GM12878 (cell line): ENCODE measurements around the gene CHST15. TPM values are rescaled to one million over a fixed set of nuclear protein-coding genes. Genes with fewer than 3 reads are reported as not detected.

Experiments
- ATAC-seq: fragments of 200-7000 bp; cut with Tn5 transposase; 3 replicates; pipeline ENCODE4 v1.9.1; 2020; ENCODE audit warnings: mild to moderate bottlenecking, moderate library complexity
- BruUV-seq: library from RNA; stranded (reverse); fragments of 400-500 nt; replicated peaks from 2 replicates; lab custom pipeline; 2021; lab: Mats Ljungman, UMichigan
- CTCF ChIA-PET: fragments of 300-600 bp; sonication (Branson Sonifier 250); formaldehyde crosslinking; extraction: SDS; loops from one replicate; lab custom pipeline; 2021; ENCODE audit warnings: inconsistent platforms; lab: Yijun Ruan, JAX
- POLR2A ChIA-PET: fragments of 350-600 bp; formaldehyde crosslinking; extraction: SDS; loops from one replicate; lab custom pipeline; 2021; ENCODE audit warnings: inconsistent platforms; lab: Charles Lee
- RAD21 ChIA-PET: fragments of 300-600 bp; sonication (Branson Sonifier 250); formaldehyde crosslinking; loops from one replicate; lab custom pipeline; 2023; ENCODE audit warnings: antibody characterized with exemption; ENCODE audit not compliant: unreplicated experiment; lab: Charles Lee
- SMC1A ChIA-PET: fragments of 300-600 bp; sonication (Branson Sonifier 250); formaldehyde crosslinking; loops from one replicate; lab custom pipeline; 2023; ENCODE audit not compliant: unreplicated experiment, uncharacterized antibody; lab: Charles Lee
- DNase-seq: peaks from one replicate; pipeline ENCODE4 v3.0.0-alpha.2; 2011; ENCODE audit warnings: low read depth, low spot score
- FAIRE-seq: peaks from 3 replicates; lab custom pipeline; 2011; peaks lifted over from hg19 to GRCh38; lab: Jason Lieb, UNC
- H2AFZ ChIP-seq: 2 replicates; pipeline ENCODE4 v1.6.0; 2011; ENCODE audit warnings: low read depth, low read length, control low read depth; ENCODE audit not compliant: control insufficient read depth
- H3K27ac ChIP-seq: 2 replicates; pipeline ENCODE4 v1.5.1; 2011; ENCODE audit warnings: control low read depth; ENCODE audit not compliant: control insufficient read depth, insufficient read depth
- H3K27me3 ChIP-seq, 2 experiments: replicated peaks in 1 of 2; 2 replicates each; pipeline versions ENCODE4 v1.6.0 to v1.6.1; 2011; ENCODE audit warnings: low read length in 1 of 2; ENCODE audit not compliant: control insufficient read depth in 2 of 2, insufficient read depth in 2 of 2
- H3K36me3 ChIP-seq, 2 experiments: 2 replicates each; pipeline ENCODE4 v1.5.1; 2011; ENCODE audit warnings: low read length in 1 of 2; ENCODE audit not compliant: control insufficient read depth in 2 of 2, insufficient read depth in 2 of 2
- H3K4me1 ChIP-seq: 2 replicates; pipeline ENCODE4 v1.6.1; 2011; ENCODE audit warnings: mild to moderate bottlenecking, low read length, moderate library complexity, mixed read lengths; ENCODE audit not compliant: control insufficient read depth, insufficient read depth
- H3K4me2 ChIP-seq: 2 replicates; pipeline ENCODE4 v1.6.0; 2011; ENCODE audit warnings: control low read depth; ENCODE audit not compliant: control insufficient read depth, insufficient read depth
- H3K4me3 ChIP-seq: fragments of 200-600 bp; sonication (generic); 2 replicates; pipeline ENCODE4 v1.5.1; 2016
- H3K79me2 ChIP-seq: 2 replicates; pipeline ENCODE4 v1.6.0; 2011; ENCODE audit warnings: low read length; ENCODE audit not compliant: control insufficient read depth, insufficient read depth
- H3K9ac ChIP-seq: 2 replicates; pipeline ENCODE4 v1.8.0; 2011; ENCODE audit warnings: low read length, control low read depth, mixed read lengths; ENCODE audit not compliant: control insufficient read depth, insufficient read depth
- H3K9me3 ChIP-seq: replicated peaks from 3 replicates; pipeline ENCODE4 v1.5.1; 2011; ENCODE audit warnings: mild to moderate bottlenecking, low read length; ENCODE audit not compliant: control insufficient read depth, insufficient read depth
- H4K20me1 ChIP-seq: 2 replicates; pipeline ENCODE4 v1.6.0; 2011; ENCODE audit not compliant: control insufficient read depth, insufficient read depth
- CHD1 ChIP-seq: IDR thresholded peaks from 2 replicates; pipeline ENCODE4 v1.6.1; 2012; ENCODE audit warnings: low read depth, low read length, improper control_type of control experiment
- EGR1 ChIP-seq, 2 experiments: IDR thresholded peaks; 1 replicate in 1 of 2; 2 replicates in 1 of 2; pipeline ENCODE4 v1.6.1; 2011 to 2012; ENCODE audit warnings: low read depth in 2 of 2, low read length in 2 of 2, borderline replicate concordance in 1 of 2, mild to moderate bottlenecking in 1 of 2, moderate library complexity in 1 of 2
- GABPA ChIP-seq: IDR thresholded peaks from 2 replicates; pipeline ENCODE4 v1.6.1; 2014; ENCODE audit warnings: antibody characterized with exemption, low read depth, mild to moderate bottlenecking, inconsistent platforms
- GATAD2B ChIP-seq: fragments of 450-650 bp; conservative IDR thresholded peaks from 2 replicates; pipeline ENCODE4 v1.6.1; 2017; ENCODE audit warnings: low read depth, mild to moderate bottlenecking, moderate library complexity
- HDAC2 ChIP-seq: fragments of 200-600 bp; sonication (generic); IDR thresholded peaks from 2 replicates; pipeline ENCODE4 v1.6.1; 2017
- KLF5 ChIP-seq: fragments of 450-650 bp; IDR thresholded peaks from 2 replicates; pipeline ENCODE4 v1.6.1; 2014; ENCODE audit warnings: mild to moderate bottlenecking; ENCODE audit not compliant: partially characterized antibody
- MYC ChIP-seq: IDR thresholded peaks from 2 replicates; pipeline ENCODE4 v1.6.1; 2011; ENCODE audit warnings: mild to moderate bottlenecking, low read length, moderate library complexity, inconsistent platforms; ENCODE audit not compliant: insufficient read depth, insufficient replicate concordance, insufficient read length, severe bottlenecking
- RB1 ChIP-seq: fragments of 450-650 bp; formaldehyde crosslinking; IDR thresholded peaks from 2 replicates; pipeline ENCODE4 v1.6.1; 2017; ENCODE audit warnings: mild to moderate bottlenecking, borderline replicate concordance
- SIX5 ChIP-seq: IDR thresholded peaks from 2 replicates; pipeline ENCODE4 v1.6.1; 2011; ENCODE audit warnings: mild to moderate bottlenecking, low read depth, low read length, moderate library complexity; ENCODE audit not compliant: severe bottlenecking
- YY1 ChIP-seq: IDR thresholded peaks from 2 replicates; pipeline ENCODE4 v1.6.1; 2011; ENCODE audit warnings: low read depth, mild to moderate bottlenecking, low read length
- ZNF274 ChIP-seq: IDR thresholded peaks from one replicate; pipeline ENCODE4 v1.8.0; 2011; ENCODE audit not compliant: insufficient read length, insufficient read depth
- WGBS: methylation state at CpG from one replicate; pipeline ENCODE4 v1.1.6; 2016; ENCODE audit warnings: low lambda C conversion rate; ENCODE audit not compliant: insufficient replicate concordance, insufficient coverage; ENCODE audit errors: missing lambda C conversion rate; 5-methylcytosine and 5-hydroxymethylcytosine counted together
- in situ Hi-C: fragments of 300-500 bp; cut with MboI; formaldehyde crosslinking; loops from 9 replicates; pipeline ENCODE4 v1.14.3; 2018; ENCODE audit warnings: mixed read lengths
- intact Hi-C: fragments of 100-400 bp; cut with micrococcal nuclease; formaldehyde crosslinking; loops from one replicate; pipeline ENCODE4 v1.14.2; 2022; ENCODE audit not compliant: unreplicated experiment
- polyA plus RNA-seq, 11 experiments: library from polyadenylated mRNA; depleted of rRNA in 4 of 11; unstranded in 6 of 11; stranded (reverse) in 5 of 11; fragments of >200 nt; fragmentation: Nextera tagmentation in 4 of 11; fragmentation: Illumina TruSeq in 1 of 11; extraction: Ambion mirVana in 4 of 11; extraction: Trizol in 1 of 11; gene quantifications; 1 replicate in 1 of 11; 2 replicates in 10 of 11; pipeline versions ENCODE4 v1.2.1 to v1.2.3, GENCODE V29; 2011 to 2016; ENCODE audit warnings: inconsistent platforms in 2 of 11, missing spikeins in 2 of 11, low read depth in 1 of 11
- total RNA-seq, 4 experiments: library from RNA; depleted of rRNA in 3 of 4; stranded (reverse); fragments of >200 nt in 3 of 4; fragmentation: Illumina TruSeq in 1 of 4; extraction: Trizol in 1 of 4; gene quantifications; 2 replicates each; pipeline versions ENCODE4 v1.2.1 to v1.2.3, GENCODE V29; 2013 to 2021
- TF ChIP-seq, protein P1 (sequence below): IDR thresholded peaks from 2 replicates; pipeline ENCODE4 v1.6.1; 2012; ENCODE audit warnings: improper control_type of control experiment, low read depth, low read length; ENCODE audit not compliant: insufficient replicate concordance
- TF ChIP-seq, protein P2 (sequence below): fragments of 450-650 bp; IDR thresholded peaks from 2 replicates; pipeline ENCODE4 v1.6.1; 2017; ENCODE audit warnings: borderline replicate concordance

The CHST15 gene
- total and polyA plus RNA-seq, 10 of the 15 experiments (the other 5 are each of a cell fraction or from before 2014, with no cell fraction given), result 0.02 to 0.53 (median 0.05) TPM; not detected in 1

DNA sequence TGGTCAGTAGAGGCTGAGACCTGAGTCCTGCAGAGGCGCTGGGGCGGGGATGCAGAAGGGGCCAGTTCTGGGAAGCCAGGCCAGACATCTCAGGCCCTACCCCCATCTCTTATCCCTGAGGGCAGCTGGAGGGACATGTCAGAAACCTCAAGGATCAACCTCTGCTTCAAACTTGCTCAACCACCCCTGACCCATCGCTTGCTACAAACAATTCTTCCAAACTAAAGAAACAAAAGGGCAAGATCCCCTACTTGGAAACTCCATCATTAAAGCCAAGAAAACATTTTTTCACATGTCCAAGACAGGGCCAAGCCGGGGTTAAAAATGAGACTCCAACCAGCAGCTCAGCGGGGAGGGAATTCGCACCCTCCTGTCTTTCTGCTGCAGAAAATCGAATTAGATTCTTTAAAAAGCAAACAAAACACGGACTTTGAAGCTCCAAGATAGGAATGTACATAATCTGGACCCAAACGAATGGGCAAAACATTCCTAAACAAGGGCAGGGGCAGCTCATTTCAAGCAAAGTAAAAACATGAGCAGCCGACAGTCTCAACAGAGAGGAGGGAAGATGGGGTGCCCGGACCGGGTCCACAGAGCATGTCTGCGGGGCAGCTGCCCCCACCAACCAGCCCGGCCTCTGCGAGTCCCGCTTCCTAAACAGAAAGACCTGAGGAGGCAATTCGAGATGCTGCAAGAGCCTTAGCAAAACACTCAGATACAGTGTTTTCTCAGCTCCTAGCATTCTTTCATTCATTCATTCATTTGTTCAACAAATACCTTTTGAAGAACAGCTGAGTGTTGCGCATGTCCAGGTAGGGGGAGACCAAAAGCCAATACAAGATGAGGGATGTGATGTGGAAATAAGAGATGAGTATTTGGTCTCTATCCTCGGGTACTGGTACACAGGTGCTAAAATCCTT lies 44.8 kb downstream of the CHST15 start:
- no peak for FAIRE-seq
- WGBS, result 59% methylated on average over 19 of the region's 19 CpGs
- H3K9ac ChIP-seq, result no peak overlapping the region
- TF ChIP-seq KLF5, result no peak
- no peak for TF ChIP-seq EGR1 (IDR thresholded peaks at IDR 0.05; ENCODE audit: borderline replicate concordance in 1 of 2, low read depth in 2 of 2, low read length in 2 of 2)
- no peak for TF ChIP-seq HDAC2
- TF ChIP-seq, protein P1, sequence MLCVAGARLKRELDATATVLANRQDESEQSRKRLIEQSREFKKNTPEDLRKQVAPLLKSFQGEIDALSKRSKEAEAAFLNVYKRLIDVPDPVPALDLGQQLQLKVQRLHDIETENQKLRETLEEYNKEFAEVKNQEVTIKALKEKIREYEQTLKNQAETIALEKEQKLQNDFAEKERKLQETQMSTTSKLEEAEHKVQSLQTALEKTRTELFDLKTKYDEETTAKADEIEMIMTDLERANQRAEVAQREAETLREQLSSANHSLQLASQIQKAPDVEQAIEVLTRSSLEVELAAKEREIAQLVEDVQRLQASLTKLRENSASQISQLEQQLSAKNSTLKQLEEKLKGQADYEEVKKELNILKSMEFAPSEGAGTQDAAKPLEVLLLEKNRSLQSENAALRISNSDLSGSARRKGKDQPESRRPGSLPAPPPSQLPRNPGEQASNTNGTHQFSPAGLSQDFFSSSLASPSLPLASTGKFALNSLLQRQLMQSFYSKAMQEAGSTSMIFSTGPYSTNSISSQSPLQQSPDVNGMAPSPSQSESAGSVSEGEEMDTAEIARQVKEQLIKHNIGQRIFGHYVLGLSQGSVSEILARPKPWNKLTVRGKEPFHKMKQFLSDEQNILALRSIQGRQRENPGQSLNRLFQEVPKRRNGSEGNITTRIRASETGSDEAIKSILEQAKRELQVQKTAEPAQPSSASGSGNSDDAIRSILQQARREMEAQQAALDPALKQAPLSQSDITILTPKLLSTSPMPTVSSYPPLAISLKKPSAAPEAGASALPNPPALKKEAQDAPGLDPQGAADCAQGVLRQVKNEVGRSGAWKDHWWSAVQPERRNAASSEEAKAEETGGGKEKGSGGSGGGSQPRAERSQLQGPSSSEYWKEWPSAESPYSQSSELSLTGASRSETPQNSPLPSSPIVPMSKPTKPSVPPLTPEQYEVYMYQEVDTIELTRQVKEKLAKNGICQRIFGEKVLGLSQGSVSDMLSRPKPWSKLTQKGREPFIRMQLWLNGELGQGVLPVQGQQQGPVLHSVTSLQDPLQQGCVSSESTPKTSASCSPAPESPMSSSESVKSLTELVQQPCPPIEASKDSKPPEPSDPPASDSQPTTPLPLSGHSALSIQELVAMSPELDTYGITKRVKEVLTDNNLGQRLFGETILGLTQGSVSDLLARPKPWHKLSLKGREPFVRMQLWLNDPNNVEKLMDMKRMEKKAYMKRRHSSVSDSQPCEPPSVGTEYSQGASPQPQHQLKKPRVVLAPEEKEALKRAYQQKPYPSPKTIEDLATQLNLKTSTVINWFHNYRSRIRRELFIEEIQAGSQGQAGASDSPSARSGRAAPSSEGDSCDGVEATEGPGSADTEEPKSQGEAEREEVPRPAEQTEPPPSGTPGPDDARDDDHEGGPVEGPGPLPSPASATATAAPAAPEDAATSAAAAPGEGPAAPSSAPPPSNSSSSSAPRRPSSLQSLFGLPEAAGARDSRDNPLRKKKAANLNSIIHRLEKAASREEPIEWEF, result no peak
- TF ChIP-seq GABPA, result no peak
- TF ChIP-seq ZNF274, result no peak
- no peak for TF ChIP-seq RB1
- no peak for TF ChIP-seq MYC
- TF ChIP-seq YY1, result no peak
- no peak for TF ChIP-seq GATAD2B
- TF ChIP-seq, protein P2, sequence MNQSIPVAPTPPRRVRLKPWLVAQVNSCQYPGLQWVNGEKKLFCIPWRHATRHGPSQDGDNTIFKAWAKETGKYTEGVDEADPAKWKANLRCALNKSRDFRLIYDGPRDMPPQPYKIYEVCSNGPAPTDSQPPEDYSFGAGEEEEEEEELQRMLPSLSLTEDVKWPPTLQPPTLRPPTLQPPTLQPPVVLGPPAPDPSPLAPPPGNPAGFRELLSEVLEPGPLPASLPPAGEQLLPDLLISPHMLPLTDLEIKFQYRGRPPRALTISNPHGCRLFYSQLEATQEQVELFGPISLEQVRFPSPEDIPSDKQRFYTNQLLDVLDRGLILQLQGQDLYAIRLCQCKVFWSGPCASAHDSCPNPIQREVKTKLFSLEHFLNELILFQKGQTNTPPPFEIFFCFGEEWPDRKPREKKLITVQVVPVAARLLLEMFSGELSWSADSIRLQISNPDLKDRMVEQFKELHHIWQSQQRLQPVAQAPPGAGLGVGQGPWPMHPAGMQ, result no peak
- TF ChIP-seq CHD1, result no peak
- no peak for TF ChIP-seq SIX5
- no peak overlapping the region for H2AFZ ChIP-seq
- no peaks in the 10 kb centered on the region for H4K20me1 ChIP-seq
- POLR2A ChIA-PET, result interaction anchor here (0.9 to 1.3 kb wide), 2 partner anchors 10 to 15 kb away, joined by 3 to 4 read pairs; no protein-coding TSS in a partner anchor
- H3K27ac ChIP-seq, result no peak overlapping the region
- SMC1A ChIA-PET, result no interaction called here
- no peak overlapping the region for H3K4me3 ChIP-seq
- DNase-seq, result no peak
- CTCF ChIA-PET, result no interaction called here
- H3K9me3 ChIP-seq, result no peaks in the 10 kb centered on the region; the same call in 2 of the 3 replicates
- H3K36me3 ChIP-seq, result no peaks in the 10 kb centered on the region
- BruUV-seq, result no TSS peak
- in situ Hi-C loops, result no loop called here
- peaks cover 3% of the 10 kb centered on the region for H3K4me1 ChIP-seq
- H3K27me3 ChIP-seq, result no peaks in the 10 kb centered on the region; a peak in 1 of 4 replicates
- H3K4me2 ChIP-seq, result no peak overlapping the region
- no peaks in the 10 kb centered on the region for H3K79me2 ChIP-seq
- intact Hi-C loops, result no loop called here
- ATAC-seq, result no peak
- RAD21 ChIA-PET, result no interaction called here
